Stimulated activated CD4-positive, alpha-beta T cell treated with anti-CD3 and anti-CD28 coated beads, TNF-alpha, amount 100 ng/mL, for 48 hours (primary cell): ENCODE data around the gene MRPL55.
A peak's percentile ranks its signal among the peaks of the same experiment; 100 is the strongest.

Experiments used
- DNase-seq, 3 donors: peaks; one replicate each; pipeline ENCODE4 v3.0.0-alpha.2; 2020; ENCODE audit warnings: low read depth in 3 of 3

The MRPL55 gene

GRCh38 chr1:228147768-228148167 lies 38.7 kb upstream of the MRPL55 start:
- DNase-seq = no peak

GRCh38 chr1:228147151-228147693 lies 38.1 kb upstream of the MRPL55 start:
- DNase-seq = no peak

- DNase-seq = no peak
These were observed 37.5 kb upstream of the MRPL55 start for GRCh38 chr1:228146417-228147150.

GRCh38 chr1:228145463-228146416 lies 36.6 kb upstream of the MRPL55 start:
- DNase-seq = no peak

GRCh38 chr1:228144993-228145343 lies 35.9 kb upstream of the MRPL55 start:
- no peak for DNase-seq

GRCh38 chr1:228144193-228144992 lies 35.3 kb upstream of the MRPL55 start:
- no peak for DNase-seq

GRCh38 chr1:228143480-228144192 lies 34.5 kb upstream of the MRPL55 start:
- no peak for DNase-seq

GRCh38 chr1:228142701-228143136 lies 33.6 kb upstream of the MRPL55 start:
- DNase-seq = no peak

- no peak for DNase-seq
These were observed 33.1 kb upstream of the MRPL55 start for GRCh38 chr1:228142155-228142691.

- DNase-seq = no peak
These were observed 32.3 kb upstream of the MRPL55 start for GRCh38 chr1:228141226-228142044.

- DNase-seq = no peak
These were observed 31.7 kb upstream of the MRPL55 start for GRCh38 chr1:228140724-228141225.

- DNase-seq = peak; percentile 99 to 100 (median 100)
These were observed 31.0 kb upstream of the MRPL55 start, which contains the start of gene GUK1 for GRCh38 chr1:228139931-228140723. GUK1 (plus strand) TSS chr1:228140279; CDS start chr1:228140303, 24 bp downstream.

GRCh38 chr1:228139406-228139930 lies 30.4 kb upstream of the MRPL55 start:
- no peak for DNase-seq

- no peak for DNase-seq
These were observed 27.8 kb upstream of the MRPL55 start for GRCh38 chr1:228136901-228137300.

GRCh38 chr1:228134591-228134990 lies 25.5 kb upstream of the MRPL55 start:
- no peak for DNase-seq

- no peak for DNase-seq
These were observed 22.7 kb upstream of the MRPL55 start for GRCh38 chr1:228131766-228132165.

GRCh38 chr1:228125185-228125584 lies 16.1 kb upstream of the MRPL55 start:
- DNase-seq = no peak

- DNase-seq = no peak
These were observed 14.4 kb upstream of the MRPL55 start for GRCh38 chr1:228123505-228123904.
